ENCODE measurements around the gene TFF1. TPM values are rescaled to one million over a fixed set of nuclear protein-coding genes. Genes with fewer than 3 reads are reported as not detected.

TFF1 gene
- total RNA-seq, 2 donors from 2014 or later = not detected

DNA sequence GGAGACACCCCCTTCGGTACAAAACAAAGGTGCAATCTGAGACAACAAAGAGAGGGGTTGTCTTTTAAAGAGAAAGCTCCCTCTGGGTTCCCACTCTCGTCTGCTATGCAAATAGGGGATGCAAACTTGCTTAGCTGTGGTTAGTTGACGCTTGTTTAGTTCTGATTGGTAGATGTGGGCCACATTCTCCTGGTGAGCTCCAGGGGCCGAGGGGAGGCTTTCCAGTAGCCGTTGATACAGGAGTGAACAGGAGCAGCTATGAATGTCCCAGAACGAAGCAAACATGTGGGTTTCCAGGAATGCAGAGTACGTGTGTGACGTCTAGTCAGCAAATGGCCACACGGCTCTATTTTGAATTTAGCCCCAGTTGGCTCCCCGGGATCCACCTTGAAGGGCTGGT, 30.3 kb downstream of the TFF1 start:
- intact Hi-C loops (cut with DNase I) = no loop called here
- DNase-seq (ENCODE audit: low spot score) = peak; percentile 40

DNA sequence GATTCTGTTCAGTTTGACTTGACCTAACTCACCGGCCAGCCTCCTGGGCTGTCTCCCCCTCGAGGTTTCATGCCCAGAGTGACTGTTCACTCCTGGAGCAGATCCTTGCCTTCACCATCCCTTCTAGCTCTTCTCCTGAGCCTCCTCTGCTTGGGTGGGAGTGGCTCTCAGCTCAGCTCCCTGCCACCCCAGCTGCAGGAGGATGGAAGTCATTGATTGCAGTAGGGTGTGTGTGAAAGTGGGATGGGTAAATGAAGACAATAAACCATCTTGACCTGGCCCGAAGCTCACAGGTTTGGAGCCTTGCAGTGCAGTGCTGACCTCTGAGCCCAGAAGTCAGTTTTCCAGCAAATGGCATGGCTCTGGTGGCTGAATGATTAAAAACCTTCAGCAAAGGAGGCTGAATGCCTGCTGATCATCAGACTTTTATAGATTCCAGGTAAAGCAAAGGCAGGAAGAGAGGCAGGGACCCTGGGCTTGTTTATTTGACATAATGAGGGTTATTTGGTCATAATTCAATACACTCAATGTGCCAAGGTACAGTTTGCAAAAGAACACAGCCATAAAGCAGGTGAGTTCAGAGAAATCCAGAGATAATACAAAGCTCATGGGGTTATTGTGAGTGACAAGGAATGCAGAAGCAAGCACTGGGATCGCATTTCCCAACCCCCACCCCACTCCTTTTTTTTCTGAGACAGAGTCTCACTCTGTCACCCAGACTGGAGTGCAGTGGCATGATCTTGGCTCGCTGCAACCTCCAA, 33.6 kb downstream of the TFF1 start:
- intact Hi-C loops (cut with DNase I) = no loop called here
- DNase-seq (ENCODE audit: low spot score) = no peak

DNA sequence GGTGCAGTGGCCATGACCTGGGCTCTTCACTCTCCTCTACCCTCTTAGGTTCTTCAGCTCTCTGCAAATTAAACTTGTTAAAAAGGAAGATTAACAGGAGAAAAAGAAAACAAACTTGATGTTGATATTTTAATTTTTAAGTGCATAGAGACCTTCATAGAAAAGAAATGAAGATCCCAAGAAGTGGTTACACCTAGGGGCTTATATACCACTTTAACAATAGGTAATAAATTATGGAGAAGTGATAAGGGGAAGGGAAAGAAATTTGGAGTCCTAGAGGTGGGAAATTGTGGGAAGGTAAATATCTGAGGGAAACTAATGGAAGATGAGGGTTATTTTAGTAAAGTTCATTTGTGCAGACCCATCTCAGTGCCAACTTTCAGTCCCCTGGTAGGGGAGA, 34.7 kb downstream of the TFF1 start:
- DNase-seq (ENCODE audit: low spot score) = no peak
- intact Hi-C loops (cut with DNase I) = no loop called here

DNA sequence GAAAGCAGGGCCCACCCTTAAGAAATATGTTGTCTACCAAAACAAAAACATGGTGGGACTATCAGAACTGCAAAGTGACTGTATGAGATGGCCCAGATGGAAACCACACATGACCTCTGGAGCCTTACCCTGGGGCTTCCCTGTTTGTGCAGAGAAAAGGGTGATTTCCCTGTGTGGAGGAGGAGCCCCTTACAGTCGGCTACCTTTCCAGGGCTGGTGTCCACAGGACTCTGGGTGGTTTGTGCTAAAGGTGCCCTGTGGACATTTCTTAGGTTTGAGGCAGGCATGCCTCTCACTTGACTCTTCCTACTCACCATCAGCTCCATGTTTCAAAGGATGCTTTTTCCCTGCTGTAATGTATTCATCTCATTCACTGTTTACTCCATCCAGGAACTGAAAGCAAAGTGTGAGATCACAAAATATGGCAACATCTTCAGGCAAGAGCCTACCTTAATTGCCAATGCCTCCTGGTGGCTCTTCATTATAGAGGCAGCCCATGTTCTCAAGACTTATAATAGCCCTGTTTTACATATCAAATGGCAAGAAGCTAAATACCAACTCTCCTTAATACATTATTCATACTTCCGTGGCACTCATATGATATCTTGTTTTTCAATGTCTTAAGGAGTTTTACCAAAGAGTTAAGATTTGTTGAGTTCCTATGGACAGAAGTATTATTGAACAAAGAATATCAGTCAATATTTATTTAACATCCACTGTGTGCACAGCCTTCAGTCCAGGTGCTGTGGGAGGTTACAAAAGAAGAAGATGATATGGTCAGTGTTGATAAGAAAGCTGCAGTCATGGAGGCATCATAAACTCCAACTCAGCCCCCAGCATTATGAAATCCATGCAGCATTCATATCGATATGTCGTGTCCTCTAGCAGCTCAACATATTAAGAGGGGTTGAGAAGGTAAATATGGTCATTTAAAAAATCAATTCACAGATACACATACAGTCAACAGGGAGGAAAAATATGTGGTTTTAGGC, 35.7 kb downstream of the TFF1 start:
- intact Hi-C loops (cut with DNase I) = no loop called here
- DNase-seq (ENCODE audit: low spot score) = no peak

DNA sequence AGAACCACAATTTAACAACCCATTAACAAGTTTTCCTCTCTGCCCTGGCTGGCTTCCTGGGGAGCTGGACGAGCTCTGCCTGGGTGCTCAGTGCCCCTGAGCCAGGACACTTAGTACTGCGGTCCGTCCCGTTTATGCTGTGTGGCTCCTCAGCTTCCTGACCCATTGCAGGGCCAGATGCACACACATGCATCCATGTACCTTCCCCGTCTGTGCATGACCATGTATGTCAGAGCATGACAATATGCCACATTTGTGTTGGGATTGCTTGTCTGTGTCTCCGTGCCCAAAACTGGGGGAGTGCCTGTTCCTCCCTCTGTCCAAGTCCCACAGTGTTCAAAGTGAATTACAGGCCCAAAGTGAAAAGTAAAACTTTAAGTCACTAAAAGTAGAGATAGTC, 41.4 kb downstream of the TFF1 start:
- intact Hi-C loops (cut with DNase I) = no loop called here
- DNase-seq (ENCODE audit: low spot score) = no peak

DNA sequence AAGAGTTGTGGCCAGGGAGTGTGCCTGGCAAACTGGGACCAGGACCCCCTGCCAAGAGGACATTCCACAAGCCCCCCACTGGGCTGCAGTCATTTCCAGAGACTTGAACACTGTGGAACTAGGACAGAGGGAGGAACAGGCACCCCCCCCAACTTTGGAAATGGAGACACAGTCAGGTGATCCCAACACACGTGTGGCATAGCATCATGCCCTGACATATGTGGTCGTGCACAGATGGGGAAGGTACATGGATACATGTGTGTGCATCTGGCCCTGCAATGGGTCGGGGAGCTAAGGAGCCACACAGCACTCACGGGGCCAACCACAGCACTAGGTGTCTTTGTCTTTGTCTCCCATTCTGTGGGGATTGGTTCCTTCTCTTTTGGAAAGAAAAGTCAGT, 44.5 kb downstream of the TFF1 start:
- DNase-seq (ENCODE audit: low spot score) = no peak
- intact Hi-C loops (cut with DNase I) = no loop called here

DNA sequence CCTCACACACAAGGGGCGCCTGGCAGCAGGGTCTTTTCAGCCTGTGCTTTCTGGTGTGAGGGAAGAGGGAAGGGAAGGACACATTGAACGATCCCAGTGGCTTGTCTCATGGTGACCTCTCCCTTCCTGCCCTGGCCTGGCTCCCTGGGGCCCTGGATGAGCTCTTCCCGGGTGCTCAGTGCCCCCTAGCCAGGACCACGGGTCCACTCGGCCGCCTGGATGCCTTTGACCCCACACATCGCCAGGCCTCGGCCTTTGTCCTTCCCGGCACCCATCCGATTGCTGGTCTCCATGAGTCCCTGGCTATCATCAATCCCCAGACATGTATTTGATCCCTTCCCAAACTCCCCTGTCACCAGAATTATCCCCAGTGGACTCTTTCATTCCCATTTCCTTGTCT, 45.1 kb downstream of the TFF1 start:
- intact Hi-C loops (cut with DNase I) = no loop called here
- no peak for DNase-seq (ENCODE audit: low spot score)

DNA sequence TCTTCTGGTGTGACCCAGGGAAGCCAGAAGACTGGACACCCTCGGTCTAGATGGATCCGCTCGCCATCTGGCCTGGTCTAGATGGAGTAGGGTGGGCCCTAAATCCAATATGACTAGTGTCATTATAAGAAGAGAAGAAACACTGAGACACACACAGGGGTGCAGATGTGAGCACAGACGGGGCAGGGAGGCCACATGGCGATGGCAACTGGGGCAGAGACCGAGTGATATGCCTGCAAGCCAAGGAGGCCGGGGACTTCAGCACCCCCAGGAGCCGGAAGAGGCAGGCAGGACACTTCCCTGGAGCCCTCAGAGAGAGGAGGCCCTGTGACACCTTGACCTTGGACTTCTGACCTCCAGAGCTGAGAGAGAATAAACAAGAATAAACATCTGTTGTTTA, 45.5 kb downstream of the TFF1 start:
- no peak for DNase-seq (ENCODE audit: low spot score)
- intact Hi-C loops (cut with DNase I) = no loop called here

DNA sequence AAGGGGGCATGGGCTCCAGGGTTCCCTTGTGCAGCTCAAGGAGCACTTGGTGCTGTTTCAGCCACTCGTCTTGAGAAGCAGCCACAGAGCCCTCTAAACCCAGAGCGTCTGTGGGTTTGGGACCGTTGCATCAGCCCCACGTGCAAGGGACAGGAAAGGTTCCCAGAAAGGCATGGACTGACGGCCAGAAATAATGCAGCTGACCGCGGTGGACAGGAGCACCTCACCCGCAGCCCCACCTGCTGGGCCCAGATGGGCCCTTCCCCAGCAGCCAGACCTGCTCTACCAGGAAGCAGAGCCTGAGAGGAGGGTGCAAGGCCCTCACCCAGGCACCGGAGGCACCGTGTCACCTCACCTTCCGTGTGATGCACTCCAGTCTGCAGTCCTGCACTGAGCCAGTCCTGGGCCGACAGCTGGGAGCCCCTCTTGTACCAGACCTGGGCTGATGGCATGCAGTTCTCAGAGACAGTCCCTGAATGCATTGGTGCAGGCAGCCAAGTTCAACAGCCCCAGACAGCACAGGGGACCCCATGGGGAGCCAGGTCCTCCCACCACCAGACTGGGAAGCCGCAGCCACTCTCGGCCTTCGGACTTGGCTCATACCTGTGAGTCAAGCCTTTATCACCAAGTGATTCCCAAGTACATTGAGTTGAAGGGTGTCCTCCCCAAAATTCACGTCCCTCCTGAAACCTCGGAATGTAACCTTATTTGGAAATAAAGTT, 46.3 kb downstream of the TFF1 start:
- DNase-seq (ENCODE audit: low spot score) = no peak
- intact Hi-C loops (cut with DNase I) = no loop called here

DNA sequence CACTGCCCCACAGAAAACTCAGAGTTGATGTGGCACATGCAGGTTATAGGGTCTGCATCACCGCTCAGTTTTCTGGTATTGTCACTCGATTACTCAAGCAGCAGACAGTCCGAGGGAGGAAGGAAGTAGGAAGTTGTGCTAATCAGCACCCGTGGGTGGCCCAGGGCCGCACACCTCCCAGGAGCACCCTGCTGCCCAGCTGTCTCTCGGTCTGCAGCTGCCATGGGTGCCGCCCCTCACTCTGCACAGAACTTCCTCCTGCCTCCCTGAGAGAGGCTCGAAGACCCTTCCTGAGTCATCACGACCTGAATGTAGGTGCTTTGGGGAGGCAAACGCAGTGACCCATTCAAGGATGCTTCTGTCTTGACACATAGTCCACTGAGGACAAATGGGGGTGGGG, 47.0 kb downstream of the TFF1 start:
- intact Hi-C loops (cut with DNase I) = no loop called here
- no peak for DNase-seq (ENCODE audit: low spot score)

DNA sequence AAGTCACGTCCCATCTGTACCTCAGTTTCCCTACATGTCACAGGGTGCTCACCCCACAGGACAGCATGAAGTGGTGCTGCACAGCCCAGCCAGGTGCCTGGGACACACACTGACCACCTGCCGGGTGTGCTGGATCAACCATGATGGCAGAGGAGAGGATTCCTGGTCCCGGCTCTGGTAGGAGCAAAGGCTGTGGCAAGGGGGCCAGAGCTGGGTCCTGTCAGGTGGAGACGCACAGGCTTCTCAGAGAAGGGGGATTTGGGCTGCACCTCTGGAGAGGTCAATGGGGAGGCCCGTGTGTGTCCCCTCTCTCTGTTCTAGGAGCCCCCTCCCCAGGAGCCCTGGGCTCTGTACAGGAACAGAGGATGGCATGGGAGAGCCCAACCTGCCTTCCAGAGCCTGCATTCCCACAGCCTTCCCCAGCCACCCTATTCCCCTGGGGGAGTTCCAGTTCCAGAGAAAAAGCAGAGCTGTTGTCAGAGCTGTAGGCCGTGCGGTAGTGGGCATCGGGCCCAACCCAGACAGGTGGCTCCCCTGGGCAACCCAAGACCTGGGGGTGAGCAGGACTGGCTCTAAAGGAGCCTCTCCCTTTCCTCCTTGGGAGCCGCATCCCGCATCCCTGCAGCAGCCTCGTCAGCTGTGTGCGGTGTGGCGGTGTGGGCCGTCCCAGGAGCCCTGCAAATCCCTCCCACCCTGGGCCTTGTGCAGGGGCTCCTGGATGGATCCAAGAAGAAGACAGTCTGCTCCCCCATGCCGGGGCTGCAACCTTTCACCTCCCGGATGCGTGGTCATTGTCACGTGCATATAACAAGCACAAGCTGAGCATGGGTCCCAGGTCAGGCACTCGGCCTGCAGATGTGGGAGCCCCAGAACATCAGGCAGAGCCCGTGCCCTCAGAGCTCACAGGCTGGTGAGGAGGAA, 48.2 kb downstream of the TFF1 start:
- intact Hi-C loops (cut with DNase I) = no loop called here
- no peak for DNase-seq (ENCODE audit: low spot score)

DNA sequence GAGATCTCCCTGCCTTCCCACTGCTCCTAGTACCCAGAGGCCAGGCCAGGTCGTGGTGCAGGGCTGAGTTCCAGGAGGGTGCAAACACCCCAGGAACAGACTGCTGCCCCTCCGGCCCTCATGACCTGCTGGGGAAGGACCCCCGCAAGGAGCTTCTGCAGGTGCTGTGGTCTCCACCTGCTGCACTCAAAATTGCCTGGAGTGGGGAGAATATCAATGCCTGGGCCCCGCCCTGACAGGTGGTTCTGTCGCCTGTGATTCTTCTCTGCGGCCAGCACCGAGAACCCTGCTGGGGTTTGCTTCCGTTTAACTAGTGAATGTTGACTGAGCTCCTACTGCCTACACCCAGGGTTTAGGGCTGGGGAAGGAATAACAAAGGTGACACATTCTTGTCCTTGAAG, 49.0 kb downstream of the TFF1 start:
- intact Hi-C loops (cut with DNase I) = no loop called here
- no peak for DNase-seq (ENCODE audit: low spot score)

DNA sequence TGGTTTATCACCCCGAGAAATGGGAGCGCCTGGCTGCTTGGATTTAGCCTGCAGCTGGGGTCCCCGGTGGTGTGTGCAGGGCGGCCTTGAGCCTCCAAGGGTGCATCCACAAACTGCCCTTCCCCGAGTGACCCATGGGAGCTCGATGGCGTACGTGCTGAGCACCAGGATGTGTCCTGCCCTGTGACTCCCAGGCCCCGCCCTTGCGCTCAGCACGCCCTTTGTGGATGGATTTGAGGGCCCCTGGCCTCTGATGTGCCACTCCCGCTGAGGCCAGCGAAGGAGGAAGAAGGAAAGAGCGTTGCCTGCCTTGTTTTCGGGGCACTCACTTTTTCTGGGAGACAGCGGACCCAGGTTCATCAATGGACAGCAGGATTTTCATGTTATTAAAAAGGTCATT, 49.4 kb downstream of the TFF1 start:
- intact Hi-C loops (cut with DNase I) = no loop called here
- no peak for DNase-seq (ENCODE audit: low spot score)

DNA sequence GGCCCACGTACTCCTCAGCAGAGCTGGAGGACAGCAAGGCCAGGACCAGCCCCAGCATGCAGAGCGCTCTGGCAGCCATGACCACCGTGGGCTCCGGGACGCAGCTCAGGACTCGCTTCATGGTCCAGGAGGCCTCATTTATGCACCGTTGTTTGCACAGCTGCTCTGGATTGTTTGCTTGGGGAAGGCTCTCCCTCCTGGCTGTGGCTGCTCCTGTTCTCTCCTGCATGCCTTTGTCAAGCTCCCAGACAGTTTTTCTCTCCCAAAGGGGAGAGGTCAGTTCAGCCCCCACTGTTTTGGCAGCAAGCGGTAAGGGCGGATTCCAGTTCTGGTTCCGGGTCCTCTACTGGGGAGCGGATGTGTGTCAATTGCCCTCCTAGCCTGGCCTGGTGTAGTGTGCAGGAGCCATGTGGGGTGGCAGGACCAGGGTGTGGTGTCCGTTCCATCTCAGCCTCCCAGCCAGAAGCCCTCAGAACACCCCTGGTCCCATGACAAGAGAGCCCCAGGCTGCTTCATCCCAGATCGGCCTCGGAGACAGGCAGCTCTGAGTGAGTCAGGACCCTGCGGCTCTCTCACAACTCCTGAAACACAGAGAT, 50.9 kb downstream of the TFF1 start, which contains the start of gene TFF3:
TSS of gene TFF3 (minus strand) at position 114 of the 596 bp plus-strand sequence. CDS start at position 79, 35 bp downstream.
- intact Hi-C loops (cut with DNase I) = no loop called here
- no peak for DNase-seq (ENCODE audit: low spot score)

DNA sequence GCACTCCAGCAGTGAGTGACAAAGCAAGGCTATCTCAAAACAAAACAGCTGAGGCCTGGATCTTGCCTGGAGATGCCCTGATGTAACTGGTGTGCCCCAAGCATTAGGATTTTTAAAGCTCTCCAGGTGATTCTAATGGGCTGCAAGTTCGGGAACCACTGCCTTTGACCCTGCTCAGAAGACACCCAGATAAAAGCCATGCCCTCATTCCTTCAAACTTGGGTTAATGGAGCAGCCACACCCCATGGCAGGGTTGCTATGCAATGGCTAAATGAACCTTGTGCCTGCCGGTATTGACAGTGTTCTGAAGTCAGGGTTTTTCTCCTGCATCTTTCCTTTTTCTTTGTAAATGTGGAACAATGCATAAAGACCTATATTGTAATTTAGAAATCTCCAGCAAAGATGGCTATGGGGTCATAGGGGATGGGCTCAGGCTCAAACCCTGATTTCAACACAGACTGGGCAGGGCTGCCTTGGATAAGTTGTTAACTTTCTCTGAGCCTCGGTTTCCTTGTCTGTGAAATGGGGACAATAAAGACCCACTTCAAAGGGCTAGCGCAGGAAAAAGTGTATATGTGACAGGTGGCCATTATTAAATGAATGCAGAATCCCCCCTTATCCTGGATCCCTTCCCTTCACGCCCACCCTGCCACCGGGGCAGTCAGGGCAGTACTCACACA, 51.6 kb downstream of the TFF1 start:
- intact Hi-C loops (cut with DNase I) = no loop called here
- no peak for DNase-seq (ENCODE audit: low spot score)

DNA sequence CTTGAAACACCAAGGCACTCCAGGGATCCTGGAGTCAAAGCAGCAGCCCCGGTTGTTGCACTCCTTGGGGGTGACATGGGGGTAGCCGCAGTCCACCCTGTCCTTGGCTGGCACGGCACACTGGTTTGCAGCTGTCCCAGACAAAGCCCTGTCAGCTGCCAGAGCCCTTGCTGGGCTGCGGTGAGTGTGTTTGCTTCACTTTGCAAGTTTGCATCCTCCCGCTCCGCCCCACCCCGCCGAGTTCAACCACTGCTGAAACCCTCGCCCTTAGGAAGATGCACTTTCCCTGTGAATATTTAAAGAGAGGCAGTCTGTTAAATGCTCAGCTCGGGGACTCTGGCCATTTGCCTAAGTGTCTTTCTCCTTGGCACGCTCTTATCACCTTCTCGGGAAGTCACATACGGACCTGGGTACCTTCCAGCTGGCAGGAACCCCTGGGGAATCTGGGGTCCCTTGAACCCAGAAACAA, 52.8 kb downstream of the TFF1 start:
- DNase-seq (ENCODE audit: low spot score) = no peak
- intact Hi-C loops (cut with DNase I) = no loop called here

DNA sequence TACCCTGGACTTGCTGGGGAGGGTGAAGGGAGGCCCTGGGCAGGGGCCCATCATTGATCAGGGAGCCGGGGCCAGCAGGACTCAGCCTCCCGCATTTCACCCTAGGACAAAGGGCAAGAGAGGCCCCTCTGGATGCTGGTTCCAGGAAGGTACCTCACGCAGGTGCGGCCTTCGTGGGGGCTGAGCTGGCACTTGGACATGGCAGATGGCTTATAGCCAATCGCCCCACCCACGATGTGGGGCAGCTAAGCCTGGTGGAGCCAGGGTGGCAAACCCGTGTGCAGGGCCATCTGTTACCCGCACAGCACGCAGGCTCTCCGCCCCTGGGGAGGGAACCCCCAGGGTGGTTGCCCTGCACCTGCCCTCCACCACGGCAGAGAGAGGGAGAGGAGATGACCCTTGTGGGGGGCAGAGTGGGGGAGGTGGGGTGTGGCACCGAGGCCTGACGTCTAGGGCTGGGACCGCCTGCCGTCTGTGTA, 53.7 kb downstream of the TFF1 start:
- DNase-seq (ENCODE audit: low spot score) = no peak
- intact Hi-C loops (cut with DNase I) = no loop called here
